Peyer's patch (tissue), 4 donors: ENCODE measurements around the gene TTLL8. TPM values are rescaled to one million over a fixed set of nuclear protein-coding genes. Genes with fewer than 3 reads are reported as not detected.
"Not testable (repeated sequence)": the region's sequence is repeated elsewhere in the genome, so short reads cannot be mapped to it uniquely, and the experiment has no call there.

Source experiments
- DNase-seq, 3 donors: peaks; one replicate each; pipeline ENCODE4 v3.0.0-alpha.2; 2017 to 2019
- H3K27ac ChIP-seq, 4 donors: fragments of 200-600 bp; sonication (generic); one replicate each; pipeline ENCODE4 v1.5.1; 2016 to 2019
- H3K27me3 ChIP-seq, 2 donors: fragments of 200-600 bp; sonication (generic); one replicate each; pipeline ENCODE4 v1.5.1; 2019
- H3K36me3 ChIP-seq, 3 donors: fragments of 200-600 bp; sonication (generic); one replicate each; pipeline ENCODE4 v1.5.1; 2016 to 2019
- H3K4me1 ChIP-seq, 4 donors: fragments of 200-600 bp; sonication (generic); one replicate each; pipeline ENCODE4 v1.5.1; 2016 to 2019
- H3K4me3 ChIP-seq, 4 donors: fragments of 200-600 bp; sonication (generic); 1 replicate in 3 of 4; 2 replicates in 1 of 4; pipeline ENCODE4 v1.5.1; 2016 to 2019; ENCODE audit warnings: mild to moderate bottlenecking in 1 of 4
- H3K9me3 ChIP-seq, 4 donors: fragments of 200-600 bp; sonication (generic); one replicate each; pipeline ENCODE4 v1.5.1; 2016 to 2019; ENCODE audit warnings: mild to moderate bottlenecking in 1 of 4
- CTCF ChIP-seq, 6 experiments: fragments of 450-650 bp in 4 of 6; fragments of 200-600 bp in 2 of 6; sonication (generic) in 1 of 6; IDR thresholded peaks; one replicate each; pipeline ENCODE4 v1.5.1; 2017 to 2019; ENCODE audit warnings: antibody characterized with exemption in 6 of 6, mild to moderate bottlenecking in 3 of 6, moderate library complexity in 1 of 6
- POLR2A ChIP-seq, 2 donors: fragments of 450-650 bp; IDR thresholded peaks; one replicate each; pipeline ENCODE4 v1.5.1; 2017; ENCODE audit warnings: antibody characterized with exemption in 2 of 2, mild to moderate bottlenecking in 2 of 2, moderate library complexity in 2 of 2
- total RNA-seq, 4 donors: library from RNA; depleted of rRNA; stranded (reverse); fragments of >200 nt; gene quantifications; one replicate each; pipeline ENCODE4 v1.1.0, GENCODE V29; 2016

TTLL8 gene
- total RNA-seq, 4 donors from 2014 or later, result not detected

DNA sequence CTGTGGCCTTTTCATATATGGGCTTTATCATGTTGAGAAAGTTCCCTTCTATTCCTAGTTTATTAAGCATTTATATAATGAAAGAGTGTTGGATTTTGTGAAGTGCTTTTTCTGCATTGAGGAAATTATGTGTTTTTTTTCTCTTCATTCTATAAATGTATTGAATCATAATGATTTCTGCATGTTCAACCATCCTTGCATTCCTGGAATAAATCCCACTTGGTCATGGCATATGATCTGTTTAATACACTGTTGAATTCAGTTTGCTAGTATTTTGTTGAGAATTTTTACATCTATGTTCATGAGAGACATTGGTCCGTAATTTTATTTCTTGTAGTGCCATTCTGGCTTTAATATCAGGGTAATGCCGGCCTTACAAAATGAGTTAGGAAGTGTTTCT, 71.8 kb downstream of the TTLL8 start:
- H3K4me3 ChIP-seq, result no peak overlapping the region
- H3K27ac ChIP-seq, result no peak overlapping the region
- H3K9me3 ChIP-seq, result peaks cover 0 to 11% (median 6%) of the 10 kb centered on the region in 4 donors
- peaks cover 0 to 10% (median 6%) of the 10 kb centered on the region in 4 donors for H3K4me1 ChIP-seq
- no peak for DNase-seq
- peaks cover 0 to 13% of the 10 kb centered on the region in 2 donors for H3K27me3 ChIP-seq
- no peaks in the 10 kb centered on the region for H3K36me3 ChIP-seq
- TF ChIP-seq POLR2A (IDR thresholded peaks at IDR 0.05), result no peak
- TF ChIP-seq CTCF (IDR thresholded peaks at IDR 0.05), result no peak

GRCh38 chr22:49983148-49984042, 74.7 kb downstream of the TTLL8 start:
- Histone ChIP-seq H3K9me3 (peaks cover 0 to 7% (median 4%) of the 10 kb centered on the region in 4 donors), H3K4me3 (peak overlapping the region in 3 of 4 donors; percentile 29 to 40 (median 31)), H3K36me3 (no peaks in the 10 kb centered on the region), H3K4me1 (peaks cover 0 to 10% (median 6%) of the 10 kb centered on the region in 4 donors), H3K27me3 (peaks cover 0 to 13% of the 10 kb centered on the region in 2 donors), H3K27ac (no peak overlapping the region)
- peak in 2 of 3 donors; percentile 49 to 52 for DNase-seq
- TF ChIP-seq CTCF (IDR thresholded peaks at IDR 0.05), result peak in 4 of 6 experiments; percentile 15 to 34 (median 28)
- no peak for TF ChIP-seq POLR2A (IDR thresholded peaks at IDR 0.05)

DNA sequence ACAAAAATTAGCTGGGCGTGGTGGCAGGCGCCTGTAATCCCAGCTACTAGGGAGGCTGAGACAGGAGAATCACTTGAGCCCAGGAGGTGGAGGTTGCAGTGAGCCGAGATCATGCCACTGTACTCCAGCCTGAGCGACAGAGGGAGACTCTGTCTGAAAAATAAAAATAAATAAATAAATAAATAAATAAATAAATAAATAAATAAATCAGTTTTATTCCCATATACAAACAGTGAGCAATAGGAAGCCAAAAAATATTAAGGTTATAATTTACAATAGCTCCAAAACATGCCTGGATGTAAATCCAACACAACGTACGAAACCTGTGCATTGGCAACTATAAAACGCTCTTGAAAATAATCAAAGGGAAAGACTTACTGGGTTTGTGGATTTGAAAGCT, 76.3 kb downstream of the TTLL8 start:
- DNase-seq, H3K36me3 ChIP-seq, H3K4me3 ChIP-seq, H3K27ac ChIP-seq, H3K9me3 ChIP-seq: not testable (repeated sequence)
- Histone ChIP-seq H3K4me1 (peaks cover 0 to 10% (median 6%) of the 10 kb centered on the region in 4 donors), H3K27me3 (peaks cover 0 to 13% of the 10 kb centered on the region in 2 donors)

DNA sequence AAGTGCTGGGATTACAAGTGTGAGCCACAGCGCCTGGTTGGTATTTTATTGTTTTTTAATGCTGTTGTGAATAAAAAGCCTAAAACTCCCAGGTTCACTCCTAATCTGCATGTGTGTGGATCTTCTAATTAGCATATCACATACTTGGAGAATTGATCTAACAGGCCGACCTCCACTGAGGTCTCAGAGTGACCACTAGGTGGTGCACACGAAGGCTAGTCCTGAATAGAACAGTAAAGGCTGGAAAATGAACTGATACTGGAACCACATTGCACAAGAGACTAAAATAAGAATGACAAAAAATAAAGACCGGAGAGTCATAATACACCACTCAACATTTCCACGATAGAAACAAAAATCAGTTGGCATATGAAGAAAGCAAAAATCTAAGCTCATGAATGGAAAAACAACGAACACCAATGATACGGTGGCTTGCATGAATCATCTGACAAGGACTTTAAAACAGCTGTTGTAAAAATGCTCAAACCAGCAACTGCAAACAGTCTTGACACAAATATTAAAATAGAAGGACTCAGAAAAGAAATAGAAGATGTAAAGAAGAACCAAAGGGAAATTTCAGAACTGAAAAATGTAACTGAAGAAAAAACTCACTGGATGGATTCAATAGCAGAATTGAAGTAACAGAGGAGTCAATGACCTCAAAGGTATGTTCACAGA, 78.4 kb downstream of the TTLL8 start:
- peak; percentile 40 to 79 (median 68) for TF ChIP-seq CTCF (IDR thresholded peaks at IDR 0.05)
- TF ChIP-seq POLR2A (IDR thresholded peaks at IDR 0.05), result no peak
- H3K36me3 ChIP-seq, result no peaks in the 10 kb centered on the region
- H3K27me3 ChIP-seq, result peaks cover 0 to 13% of the 10 kb centered on the region in 2 donors
- DNase-seq, result peak in 1 of 3 donors; percentile 81
- H3K4me3 ChIP-seq, result no peak overlapping the region
- peaks cover 0 to 18% (median 9%) of the 10 kb centered on the region in 4 donors for H3K4me1 ChIP-seq
- H3K9me3 ChIP-seq, result peaks cover 0 to 5% (median 0%) of the 10 kb centered on the region in 4 donors
- no peak overlapping the region for H3K27ac ChIP-seq

GRCh38 chr22:49977578-49977977, 80.5 kb downstream of the TTLL8 start:
- TF ChIP-seq CTCF (IDR thresholded peaks at IDR 0.05) (no peak), POLR2A (IDR thresholded peaks at IDR 0.05) (no peak)
- no peaks in the 10 kb centered on the region for H3K36me3 ChIP-seq
- H3K27me3 ChIP-seq, result no peaks in the 10 kb centered on the region
- H3K27ac ChIP-seq, result no peak overlapping the region
- H3K9me3 ChIP-seq, result peaks cover 0 to 5% (median 0%) of the 10 kb centered on the region in 4 donors
- peak in 2 of 3 donors; percentile 15 to 39 for DNase-seq
- H3K4me1 ChIP-seq, result peaks cover 0 to 8% (median 3%) of the 10 kb centered on the region in 4 donors
- no peak overlapping the region for H3K4me3 ChIP-seq
